Right lobe of liver (tissue), 6 donors: ENCODE data around the gene CADPS. TPM values are rescaled to one million over a fixed set of nuclear protein-coding genes. Genes with fewer than 3 reads are reported as not detected.

Experiments used
- ATAC-seq, 4 donors: fragments of 200-7000 bp; cut with Tn5 transposase; one replicate each; pipeline ENCODE4 v1.9.1; 2020; ENCODE audit warnings: mild to moderate bottlenecking in 4 of 4, moderate library complexity in 4 of 4
- DNase-seq, 3 donors: peaks; one replicate each; pipeline ENCODE4 v3.0.0-alpha.2; 2020
- H3K27ac ChIP-seq, 3 donors: fragments of 200-600 bp; one replicate each; pipeline ENCODE4 v1.8.0; 2022
- H3K27me3 ChIP-seq, 2 donors: fragments of 200-600 bp; one replicate each; pipeline ENCODE4 v1.8.0; 2022
- H3K36me3 ChIP-seq, 4 donors: fragments of 200-600 bp; sonication (generic) in 1 of 4; one replicate each; pipeline versions ENCODE4 v1.5.1 to v1.8.0; 2017 to 2022; ENCODE audit warnings: control low read depth in 1 of 4
- H3K4me1 ChIP-seq, 4 donors: fragments of 200-600 bp; sonication (generic) in 1 of 4; one replicate each; pipeline versions ENCODE4 v1.5.1 to v1.8.0; 2017 to 2022; ENCODE audit warnings: control low read depth in 1 of 4
- H3K4me3 ChIP-seq, 3 donors: fragments of 200-600 bp; one replicate each; pipeline ENCODE4 v1.8.0; 2022
- H3K9me3 ChIP-seq, 4 donors: fragments of 200-600 bp; sonication (generic) in 1 of 4; one replicate each; pipeline versions ENCODE4 v1.5.1 to v1.8.0; 2017 to 2022; ENCODE audit warnings: control low read depth in 1 of 4
- POLR2A ChIP-seq: fragments of 450-650 bp; IDR thresholded peaks from one replicate; pipeline ENCODE4 v1.6.1; 2017; ENCODE audit warnings: antibody characterized with exemption, mild to moderate bottlenecking
- WGBS: methylation state at CpG from one replicate; pipeline ENCODE4 v1.1.6; 2018; ENCODE audit warnings: low coverage, low lambda C conversion rate; ENCODE audit not compliant: insufficient coverage; ENCODE audit errors: missing lambda C conversion rate; 5-methylcytosine and 5-hydroxymethylcytosine counted together
- intact Hi-C, 2 donors: fragments of 100-400 bp; cut with DNase I; formaldehyde crosslinking; loops; one replicate each; pipeline versions ENCODE4 v1.11.2 to v1.14.1; 2022
- total RNA-seq, 6 experiments: library from RNA; depleted of rRNA in 2 of 6; stranded (reverse); fragments of >200 nt in 2 of 6; fragmentation: NEBNext Ultra II Directional in 3 of 6; extraction: Animal tissue kit (Norgen Biotek cat#: 25700) in 3 of 6; gene quantifications; one replicate each; pipeline versions ENCODE4 v1.1.0 to v1.2.4, GENCODE V29; 2016 to 2023
- TF ChIP-seq, protein P1 (sequence below), 4 donors: fragments of 200-600 bp in 3 of 4; fragments of 450-650 bp in 1 of 4; IDR thresholded peaks; one replicate each; pipeline versions ENCODE4 v1.5.1 to v1.8.0; 2016 to 2022; ENCODE audit warnings: antibody characterized with exemption in 4 of 4, mild to moderate bottlenecking in 2 of 4
- donor health status: DM: no; HTN: yes; CAD: no.
- donor health status: DM: no; HTN: no; CAD: no.
- donor health status: DM: no; HTN: no; CAD: no.
- donor health status: DM: no; HTN: yes; CAD: no.
- donor health status: DM: no; HTN: yes; CAD: no.

Gene CADPS
- total RNA-seq, 6 experiments from 2014 or later = 0.06 to 0.98 TPM; not detected in 4

GRCh38 chr3:62548528-62549205 is 326.5 kb downstream of the CADPS start:
- WGBS = 31% methylated on average over 2 of the region's 2 CpGs
- Histone ChIP-seq H3K36me3 (no peaks in the 10 kb centered on the region), H3K4me3 (no peak overlapping the region), H3K27me3 (peaks cover 0 to 2% of the 10 kb centered on the region in 2 donors), H3K4me1 (no peaks in the 10 kb centered on the region), H3K27ac (no peak overlapping the region), H3K9me3 (no peaks in the 10 kb centered on the region)
- no peak for ATAC-seq
- TF ChIP-seq POLR2A = no peak
- TF ChIP-seq, protein P1, sequence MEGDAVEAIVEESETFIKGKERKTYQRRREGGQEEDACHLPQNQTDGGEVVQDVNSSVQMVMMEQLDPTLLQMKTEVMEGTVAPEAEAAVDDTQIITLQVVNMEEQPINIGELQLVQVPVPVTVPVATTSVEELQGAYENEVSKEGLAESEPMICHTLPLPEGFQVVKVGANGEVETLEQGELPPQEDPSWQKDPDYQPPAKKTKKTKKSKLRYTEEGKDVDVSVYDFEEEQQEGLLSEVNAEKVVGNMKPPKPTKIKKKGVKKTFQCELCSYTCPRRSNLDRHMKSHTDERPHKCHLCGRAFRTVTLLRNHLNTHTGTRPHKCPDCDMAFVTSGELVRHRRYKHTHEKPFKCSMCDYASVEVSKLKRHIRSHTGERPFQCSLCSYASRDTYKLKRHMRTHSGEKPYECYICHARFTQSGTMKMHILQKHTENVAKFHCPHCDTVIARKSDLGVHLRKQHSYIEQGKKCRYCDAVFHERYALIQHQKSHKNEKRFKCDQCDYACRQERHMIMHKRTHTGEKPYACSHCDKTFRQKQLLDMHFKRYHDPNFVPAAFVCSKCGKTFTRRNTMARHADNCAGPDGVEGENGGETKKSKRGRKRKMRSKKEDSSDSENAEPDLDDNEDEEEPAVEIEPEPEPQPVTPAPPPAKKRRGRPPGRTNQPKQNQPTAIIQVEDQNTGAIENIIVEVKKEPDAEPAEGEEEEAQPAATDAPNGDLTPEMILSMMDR (IDR thresholded peaks at IDR 0.05) = no peak
- no peak for DNase-seq
- intact Hi-C loops = no loop called here

DNA sequence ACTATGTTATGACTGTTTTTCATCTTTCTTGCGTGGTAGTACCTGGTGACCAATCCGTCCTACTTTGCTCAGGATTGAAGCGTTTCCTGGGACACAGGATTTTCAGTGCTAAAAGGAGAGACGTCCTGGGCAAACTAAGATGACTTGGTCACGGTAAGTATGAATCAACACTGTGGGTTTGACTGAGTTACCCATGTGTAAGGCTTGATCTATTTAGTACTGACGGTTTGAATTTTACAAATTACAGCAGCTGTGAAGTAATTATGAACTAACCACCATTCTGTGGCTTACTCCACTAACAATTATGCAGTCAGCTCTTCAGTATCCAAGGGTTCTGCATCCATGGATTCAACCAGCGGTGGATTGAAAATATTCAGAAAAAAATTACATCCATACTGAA is 328.9 kb downstream of the CADPS start:
- no peak for TF ChIP-seq POLR2A
- TF ChIP-seq, protein P1 (IDR thresholded peaks at IDR 0.05) = no peak
- Histone ChIP-seq H3K27me3 (peaks cover 0 to 9% of the 10 kb centered on the region in 2 donors), H3K9me3 (no peaks in the 10 kb centered on the region), H3K27ac (no peak overlapping the region), H3K4me1 (no peaks in the 10 kb centered on the region), H3K4me3 (no peak overlapping the region), H3K36me3 (no peaks in the 10 kb centered on the region)
- intact Hi-C loops = no loop called here
- DNase-seq (no peak), ATAC-seq (no peak)
- 64% methylated on average over 7 of the region's 7 CpGs for WGBS

DNA sequence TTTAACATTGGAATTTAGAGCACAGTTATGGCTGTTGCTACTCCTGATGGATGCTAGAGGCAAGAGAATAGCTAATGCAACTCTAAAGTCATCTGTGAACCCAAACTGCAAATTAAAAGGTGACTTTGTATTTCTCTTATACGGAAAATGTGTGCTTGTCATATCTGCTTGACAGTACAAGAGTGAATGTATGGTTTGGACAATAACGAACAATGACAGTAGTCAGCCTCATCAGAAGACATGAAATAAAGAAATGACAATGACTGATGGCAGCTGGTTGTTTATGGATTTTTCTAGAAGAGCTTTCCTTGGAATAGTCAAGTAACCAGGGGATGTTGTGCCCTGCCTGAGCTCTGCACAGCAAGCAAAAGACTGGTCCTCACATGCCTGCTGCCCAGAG is 333.0 kb downstream of the CADPS start:
- no peak for TF ChIP-seq POLR2A
- TF ChIP-seq, protein P1 (IDR thresholded peaks at IDR 0.05) = no peak
- Histone ChIP-seq H3K36me3 (no peaks in the 10 kb centered on the region), H3K4me3 (no peak overlapping the region), H3K9me3 (no peaks in the 10 kb centered on the region), H3K27ac (no peak overlapping the region), H3K27me3 (peaks cover 0 to 9% of the 10 kb centered on the region in 2 donors), H3K4me1 (no peaks in the 10 kb centered on the region)
- ATAC-seq (no peak), DNase-seq (no peak)
- intact Hi-C loops = no loop called here
- 47% methylated on average over 2 of the region's 2 CpGs for WGBS

GRCh38 chr3:62539762-62540161 is 335.5 kb downstream of the CADPS start:
- no peaks in the 10 kb centered on the region for H3K4me1 ChIP-seq

More at GRCh38 chr3:62539762-62540161, 335.5 kb downstream of the CADPS start:
- intact Hi-C loops = no loop called here
- DNase-seq (no peak), ATAC-seq (no peak)
- no peak for TF ChIP-seq POLR2A
- TF ChIP-seq, protein P1 (IDR thresholded peaks at IDR 0.05) = no peak
- 79% methylated on average over 1 of the region's 1 CpG for WGBS
- Histone ChIP-seq H3K4me3 (no peak overlapping the region), H3K27ac (no peak overlapping the region), H3K36me3 (no peaks in the 10 kb centered on the region), H3K27me3 (peaks cover 0 to 9% of the 10 kb centered on the region in 2 donors), H3K9me3 (no peaks in the 10 kb centered on the region)
